HG03571 (cell line): ENCODE results near the gene RNF130.
"Not testable (repeated sequence)": the region's sequence is repeated elsewhere in the genome, so short reads cannot be mapped to it uniquely, and the experiment has no call there.

Experiments
- ATAC-seq: cut with Tn5 transposase; IDR thresholded peaks from one replicate; pipeline ENCODE4 v1.9.1; 2021; ENCODE audit not compliant: unreplicated experiment

Gene RNF130

DNA sequence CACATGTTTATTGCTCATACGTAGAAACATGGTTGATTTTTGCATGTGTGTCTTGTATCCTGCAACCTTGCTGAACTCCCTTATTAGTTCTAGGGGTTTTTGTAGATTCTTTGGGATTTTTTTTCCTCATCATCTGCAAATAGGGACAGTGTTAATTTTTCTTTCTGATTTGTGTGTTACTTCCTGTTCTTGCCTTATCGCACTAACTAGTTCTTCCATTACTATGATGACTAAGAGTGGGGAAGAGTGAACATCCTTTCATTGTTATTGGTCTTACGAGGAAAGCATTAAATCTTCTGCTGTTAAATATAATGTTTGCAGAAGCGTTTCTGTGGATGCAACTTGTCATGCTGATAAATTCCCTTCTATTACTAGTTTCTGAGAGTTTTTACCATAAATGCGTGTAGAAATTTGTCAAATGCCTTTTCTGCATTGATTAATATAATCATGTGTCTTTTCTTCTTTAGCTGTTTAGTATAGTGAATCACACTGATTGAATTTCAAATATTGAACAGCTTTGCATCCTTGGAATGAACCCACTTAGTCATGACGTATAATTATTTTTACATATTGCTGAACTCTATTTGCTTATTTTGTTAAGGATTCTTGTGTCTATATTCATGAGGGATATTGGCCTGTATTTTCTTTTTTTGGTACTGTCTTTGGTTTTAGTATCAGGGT is 32.1 kb upstream of the RNF130 start:
- ATAC-seq, result no peak

DNA sequence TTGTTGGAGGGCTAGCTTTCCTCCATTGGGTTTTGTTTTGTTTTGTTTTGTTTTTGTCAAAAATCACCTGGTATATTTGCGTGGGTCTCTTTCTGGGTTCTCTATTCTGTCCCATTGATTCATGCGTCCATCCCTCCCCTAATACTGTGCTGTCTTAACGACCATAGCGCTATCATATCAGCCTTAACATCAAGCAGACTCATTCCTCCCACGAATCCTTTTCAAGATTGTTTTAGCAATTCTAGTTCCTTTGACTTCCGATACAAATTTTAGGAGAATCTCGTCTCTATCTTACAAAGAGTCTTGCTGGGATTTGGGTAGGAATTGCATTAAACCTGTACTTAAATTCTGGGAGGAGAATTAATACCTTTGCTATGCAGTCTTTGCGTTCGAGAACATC is 31.1 kb upstream of the RNF130 start:
- no peak for ATAC-seq

DNA sequence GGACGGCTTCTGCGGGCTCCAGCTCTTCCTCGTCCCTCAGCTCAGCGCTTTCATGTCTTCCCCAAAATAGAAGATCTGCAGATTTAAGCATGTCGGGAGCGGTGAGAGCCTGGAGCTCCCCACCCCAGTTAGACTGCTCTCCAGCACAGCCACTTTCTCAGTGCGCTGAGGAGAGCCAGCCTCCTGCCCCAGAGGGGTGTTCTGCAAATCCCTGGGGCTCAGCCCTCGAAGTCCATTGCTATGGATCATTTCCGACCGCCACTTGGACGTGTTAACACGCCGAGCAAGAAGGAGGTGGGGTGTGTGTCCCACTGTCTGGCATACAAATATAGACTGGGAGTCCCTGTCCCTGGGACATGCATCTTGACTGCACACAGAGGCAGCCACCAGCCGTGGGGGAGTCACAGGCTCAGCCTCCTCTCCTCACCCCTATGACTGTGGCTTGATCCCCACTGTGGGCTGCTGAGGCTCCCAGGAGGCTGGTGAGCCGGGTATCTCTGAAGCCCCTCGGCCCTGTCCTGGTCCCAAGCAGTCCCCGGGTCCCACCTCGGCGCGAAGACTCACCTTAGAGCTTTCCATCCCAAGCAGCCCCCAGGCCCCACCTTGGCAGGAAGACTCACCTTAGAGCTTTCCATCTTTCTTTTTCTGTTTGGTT is 30.0 kb upstream of the RNF130 start:
- no peak for ATAC-seq

DNA sequence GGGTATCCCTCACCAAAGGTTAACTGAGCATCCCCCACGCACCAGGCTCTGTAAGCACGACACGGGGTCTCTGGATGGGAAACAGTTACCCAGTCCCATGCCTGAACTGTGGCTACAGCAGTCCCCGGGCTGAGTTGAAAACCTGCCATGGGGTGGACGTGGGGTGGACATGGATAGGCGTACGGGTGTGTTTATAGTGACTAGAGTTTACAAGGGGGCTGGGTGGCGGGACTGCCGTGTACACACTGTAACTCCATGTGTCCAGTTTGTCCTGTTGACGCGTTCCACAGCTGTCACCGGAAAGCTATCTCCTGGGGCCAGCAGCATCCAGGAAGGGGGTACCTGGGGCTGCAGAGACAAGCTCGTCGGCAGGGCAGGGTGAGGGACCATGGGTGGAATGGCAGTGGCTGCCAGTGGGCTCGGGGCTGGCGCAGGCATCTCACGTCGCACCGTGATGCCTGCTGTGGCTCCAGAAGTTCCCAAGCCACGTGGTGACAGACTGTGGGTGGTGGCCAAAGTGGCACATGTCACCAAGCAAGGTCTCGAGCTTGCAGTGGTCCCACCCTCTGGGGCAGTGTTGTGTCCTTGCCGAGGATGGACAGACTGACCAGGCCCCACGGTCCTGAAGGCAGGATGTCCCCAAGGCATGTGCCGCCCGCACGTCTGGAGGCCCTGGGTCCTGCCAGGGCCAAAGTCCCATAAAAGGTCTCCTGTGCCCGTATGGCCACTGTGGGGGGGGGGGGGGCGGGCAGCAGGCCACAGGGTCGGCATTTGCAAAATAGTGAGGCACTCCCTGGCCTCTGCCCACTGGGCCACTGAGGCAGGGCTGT is 29.3 kb upstream of the RNF130 start:
- ATAC-seq, result no peak

DNA sequence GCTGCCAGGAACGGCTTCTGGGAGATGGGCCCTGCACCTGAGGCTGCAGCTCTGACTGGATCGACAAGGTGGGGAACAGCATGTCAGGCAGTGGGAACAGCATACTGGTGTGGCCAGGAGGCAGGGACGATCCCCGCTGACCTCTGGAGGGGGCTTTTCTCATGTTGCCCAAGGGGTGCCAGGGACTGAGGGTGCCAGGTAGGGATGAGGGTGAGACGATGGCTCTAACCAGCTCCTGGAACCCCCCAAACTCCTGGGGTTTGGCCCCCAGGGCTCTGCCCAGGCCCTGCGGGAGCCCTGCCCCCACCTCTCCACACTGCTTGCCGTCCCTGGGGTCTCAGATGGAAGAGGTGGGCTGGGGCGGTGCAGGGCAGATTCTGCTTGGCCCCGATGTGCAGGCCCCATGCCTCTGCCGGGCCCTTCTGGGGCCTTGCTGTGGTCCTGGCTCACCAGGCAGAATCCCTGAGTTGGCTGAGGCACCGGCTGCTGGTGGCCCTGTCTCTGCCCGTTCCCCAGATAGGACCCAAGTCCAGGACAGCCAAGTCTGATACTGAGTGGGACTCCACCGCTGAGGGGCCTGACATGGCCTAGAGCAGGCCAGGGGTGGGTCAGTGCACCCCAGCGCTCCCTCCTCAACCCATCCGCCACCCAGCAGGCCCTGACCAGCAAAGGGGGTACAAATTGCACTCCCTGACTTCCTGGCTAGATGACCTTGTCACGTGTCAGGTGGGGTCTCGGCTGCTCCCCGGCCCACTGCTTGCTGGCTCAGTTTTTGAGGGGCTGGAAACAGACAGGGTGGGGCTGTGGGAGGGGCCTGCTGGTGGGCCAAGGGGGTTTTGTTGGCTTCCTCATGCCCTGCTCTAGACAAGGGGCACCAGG is 28.4 kb upstream of the RNF130 start:
- ATAC-seq, result no peak

DNA sequence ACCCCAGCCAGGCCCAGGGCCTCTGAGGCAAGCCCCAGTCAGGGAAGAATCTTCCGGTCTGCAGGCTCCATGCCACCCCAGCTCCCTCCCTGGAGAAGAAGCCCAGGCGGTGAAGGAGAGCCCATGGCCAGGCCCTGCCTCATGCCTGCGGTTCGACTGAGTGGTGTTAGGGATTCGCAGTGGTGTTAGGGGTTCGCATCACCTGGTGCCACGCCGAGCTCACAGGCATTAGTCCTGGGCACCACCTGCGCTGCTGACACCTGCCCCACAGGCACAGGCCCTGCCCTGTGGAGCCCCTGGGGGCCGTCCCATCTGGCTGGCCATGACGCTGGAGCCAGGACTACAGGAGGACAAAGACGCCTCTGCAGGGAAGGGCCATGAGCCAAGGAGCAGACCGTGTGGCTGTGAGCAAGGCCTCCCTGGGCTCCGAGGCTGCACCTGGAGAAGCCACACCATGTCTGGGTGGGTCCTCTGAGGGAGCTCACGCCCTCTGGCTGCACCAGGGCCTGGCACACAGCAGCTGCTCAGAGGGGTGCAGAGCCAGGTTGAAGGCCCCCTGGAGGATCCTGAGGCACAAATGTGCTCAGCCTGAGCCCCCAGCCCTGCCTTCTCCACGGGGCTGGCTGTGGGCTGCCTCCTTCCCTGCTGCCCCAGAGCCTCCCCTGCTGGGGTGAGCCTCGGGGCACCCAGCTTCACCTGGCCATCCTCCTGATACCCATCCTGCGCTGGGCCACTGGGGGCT is 27.6 kb upstream of the RNF130 start:
- ATAC-seq, result no peak

DNA sequence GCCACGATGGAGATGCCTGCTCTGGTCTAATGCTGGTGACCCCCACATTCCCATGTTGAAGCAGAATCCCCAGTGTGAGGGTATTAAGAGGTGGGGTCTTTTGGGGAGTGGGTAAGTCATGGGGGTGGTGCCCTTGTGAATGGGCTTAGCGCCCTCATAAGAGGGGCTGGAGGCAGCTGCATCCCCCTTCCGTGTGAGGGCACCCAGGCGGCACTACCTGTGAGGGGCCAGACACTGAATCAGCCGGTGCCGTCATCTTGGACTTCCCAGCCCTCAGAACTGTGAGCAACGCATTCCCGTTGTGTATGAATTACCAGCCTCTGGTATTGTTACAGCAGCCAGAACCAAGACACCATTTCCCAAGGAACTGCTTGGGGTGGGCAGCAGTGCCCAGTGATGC is 27.0 kb upstream of the RNF130 start:
- ATAC-seq, result no peak

DNA sequence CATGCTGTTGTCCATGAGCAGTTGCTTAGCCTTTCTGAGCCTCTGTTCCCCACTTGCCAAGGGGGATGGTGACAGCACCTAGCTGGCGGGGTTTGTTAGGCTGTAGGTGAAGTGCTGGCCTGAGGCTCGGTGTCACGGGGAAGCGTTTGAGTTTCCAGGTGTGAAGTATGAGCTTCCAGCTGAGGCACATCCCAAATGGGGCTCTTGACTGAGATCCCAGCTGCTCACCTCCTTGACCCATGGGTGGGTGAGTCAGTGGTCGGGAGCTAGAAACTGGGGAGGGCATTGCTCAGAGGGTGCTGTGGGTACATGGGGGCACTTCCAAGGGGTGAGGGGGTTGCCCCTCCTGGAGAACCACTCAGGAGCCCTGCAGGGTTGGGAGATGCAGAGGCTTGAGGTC is 26.4 kb upstream of the RNF130 start:
- ATAC-seq, result no peak

DNA sequence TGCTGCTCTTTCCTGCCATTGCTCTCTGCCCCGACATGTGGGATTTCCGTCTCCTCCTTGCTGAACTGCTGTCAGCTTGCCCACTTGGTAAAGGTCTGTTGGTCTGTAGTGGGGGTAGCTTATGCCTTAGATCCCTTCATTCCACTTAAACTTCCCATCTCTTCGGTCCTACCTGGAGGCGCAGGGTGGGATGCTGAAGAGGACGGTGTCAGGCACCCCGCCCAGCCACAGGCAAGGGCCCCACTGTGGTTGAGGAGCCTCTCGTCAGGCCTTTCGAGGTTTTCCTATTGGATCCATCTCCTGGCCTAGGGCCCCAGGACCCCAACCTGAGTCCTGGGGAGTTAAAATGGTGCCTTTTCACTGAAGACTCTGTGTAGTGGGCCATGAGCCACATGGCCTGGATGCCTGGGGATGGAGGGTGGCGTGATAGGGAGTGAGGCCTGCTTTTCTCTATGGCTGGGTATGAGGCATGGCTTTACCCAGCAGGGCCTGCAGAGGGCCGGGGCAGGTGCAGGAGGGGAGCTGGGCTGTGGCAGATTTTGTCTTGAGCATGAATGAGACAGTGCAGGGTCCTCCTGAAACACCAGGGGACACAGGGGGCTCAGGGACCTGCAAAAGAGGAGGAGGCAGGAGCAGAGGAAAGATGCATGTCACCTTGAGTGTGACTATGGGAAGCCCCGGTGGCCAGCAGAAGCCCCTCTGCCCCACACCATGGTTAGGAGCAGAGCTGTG is 25.8 kb upstream of the RNF130 start:
- ATAC-seq, result no peak

DNA sequence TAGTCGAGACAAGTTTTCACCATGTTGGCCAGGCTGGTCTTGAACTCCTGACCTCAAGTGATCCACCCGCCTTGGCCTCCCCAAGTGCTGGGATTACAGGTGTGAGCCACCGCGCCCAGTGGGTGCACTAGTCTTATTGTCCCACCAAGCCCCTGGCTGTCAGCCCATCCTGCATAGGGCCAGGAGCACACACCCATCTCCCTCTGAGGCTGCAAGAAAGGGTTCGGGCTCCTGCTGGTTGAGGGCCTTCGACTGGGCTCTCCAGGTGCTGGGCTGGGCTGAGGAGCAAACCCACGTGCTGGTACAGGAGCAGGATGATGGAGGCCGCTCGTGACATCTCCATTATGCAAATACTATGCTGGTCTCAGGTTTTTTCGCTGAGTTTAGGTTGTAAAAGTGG is 25.1 kb upstream of the RNF130 start:
- ATAC-seq, result no peak

DNA sequence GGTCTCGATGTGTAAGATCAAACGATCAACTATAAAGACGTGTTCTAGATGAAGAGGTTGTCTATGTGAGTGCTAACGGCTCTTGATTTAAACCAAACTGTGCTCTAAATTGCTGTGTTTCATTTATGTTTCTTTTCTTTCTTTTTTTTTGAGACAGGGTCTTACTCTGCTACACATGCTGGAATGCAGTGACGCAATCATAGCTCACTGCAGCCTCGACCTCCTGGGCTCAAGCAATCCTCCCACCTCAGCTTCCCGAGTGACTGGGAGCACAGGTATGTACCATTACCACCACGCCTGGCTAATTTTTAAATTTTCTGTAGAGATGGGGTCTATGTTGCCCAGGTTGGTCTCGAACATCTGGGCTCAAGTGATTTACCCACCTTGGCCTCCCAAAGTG is 24.0 kb upstream of the RNF130 start:
- ATAC-seq, result no peak

DNA sequence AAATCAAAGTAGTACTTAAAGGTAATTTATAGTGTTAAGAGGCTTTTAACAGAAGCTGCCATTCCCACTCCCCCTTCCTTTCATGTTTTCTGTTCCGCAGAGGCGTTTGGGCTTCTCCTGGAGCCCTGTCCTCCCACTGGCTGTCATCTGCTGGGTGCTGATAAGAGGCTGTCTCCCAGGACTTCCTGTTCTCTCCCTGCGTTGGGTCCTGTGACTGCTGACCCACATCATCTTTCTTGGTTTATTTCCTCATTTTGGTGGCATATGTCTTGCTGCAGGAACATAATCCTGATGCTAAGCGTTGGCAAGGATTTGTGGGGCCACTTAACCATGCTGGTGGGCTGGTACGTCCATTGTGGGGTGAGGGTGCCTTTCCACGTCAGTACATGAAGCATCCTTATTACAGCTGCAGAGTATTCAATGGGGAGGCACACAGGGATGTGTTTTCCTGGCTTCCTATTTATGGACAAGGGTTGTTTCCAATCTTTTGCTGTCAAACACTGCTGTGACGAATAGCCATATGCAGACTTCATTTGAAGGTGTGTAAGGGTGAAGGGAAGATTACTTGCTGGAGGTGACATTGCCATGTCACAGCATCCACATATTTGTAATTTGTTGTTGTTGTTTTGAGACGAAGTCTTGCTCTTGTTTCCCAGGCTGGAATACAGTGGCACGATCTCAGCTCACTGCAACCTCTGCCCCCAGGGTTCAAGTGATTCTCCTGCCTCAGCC is 22.3 kb upstream of the RNF130 start:
- no peak for ATAC-seq

DNA sequence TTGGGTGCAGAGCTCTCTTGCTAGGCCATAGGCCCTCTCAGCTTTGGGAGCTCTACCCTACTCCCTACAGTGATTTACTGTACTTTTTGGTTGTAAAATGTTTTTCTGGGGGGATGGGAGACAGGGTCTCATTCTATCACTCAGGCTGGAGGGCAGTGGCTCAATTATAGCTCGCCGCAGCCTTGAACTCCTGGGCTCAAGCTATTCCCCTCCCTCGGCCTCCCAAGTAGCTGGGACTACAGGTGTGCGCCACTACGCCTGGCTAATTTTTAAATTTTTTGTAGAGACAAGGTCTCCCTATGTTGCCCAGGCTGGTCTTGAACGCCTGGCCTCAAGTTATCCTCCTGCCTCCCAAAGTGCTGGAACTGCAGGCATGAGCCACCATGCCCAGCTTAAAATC is 21.7 kb upstream of the RNF130 start:
- ATAC-seq, result no peak

DNA sequence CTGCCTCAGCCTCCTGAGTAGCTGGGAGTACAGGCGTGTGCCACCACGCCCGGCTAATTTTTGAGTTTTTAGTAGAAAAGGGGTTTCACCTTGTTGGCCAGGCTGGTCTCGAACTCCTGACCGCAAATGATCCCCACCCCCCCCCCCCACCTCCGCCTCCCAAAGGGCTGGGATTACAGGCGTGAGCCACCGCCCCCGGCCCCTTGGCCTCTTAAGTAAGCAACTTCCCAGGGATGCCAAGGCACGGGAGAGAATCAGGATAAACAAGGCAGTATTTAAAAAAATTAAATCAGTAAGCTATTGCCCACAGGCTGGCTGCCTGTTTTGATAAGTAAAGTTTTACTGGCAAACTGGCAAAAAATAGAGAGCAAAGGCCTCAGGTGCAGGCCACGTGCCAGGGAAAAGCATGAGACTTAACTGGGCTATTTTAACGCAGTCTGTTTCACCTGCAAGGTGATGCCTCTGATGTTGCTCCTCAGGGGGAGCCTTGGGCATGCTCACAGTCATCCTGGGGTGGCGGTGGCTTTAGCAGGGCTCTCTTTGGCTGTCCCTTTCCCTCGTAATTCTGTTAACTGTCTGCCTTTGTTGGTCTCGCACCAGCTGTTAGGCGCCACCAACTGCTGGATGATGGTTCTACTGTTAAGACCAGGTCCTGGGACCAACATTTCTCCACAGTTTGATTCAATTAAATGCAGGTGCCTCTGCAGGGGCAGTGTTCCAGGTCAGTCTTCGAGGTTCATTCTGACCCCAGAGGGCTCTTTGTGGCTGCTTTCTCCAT is 19.4 kb upstream of the RNF130 start:
- no peak for ATAC-seq

DNA sequence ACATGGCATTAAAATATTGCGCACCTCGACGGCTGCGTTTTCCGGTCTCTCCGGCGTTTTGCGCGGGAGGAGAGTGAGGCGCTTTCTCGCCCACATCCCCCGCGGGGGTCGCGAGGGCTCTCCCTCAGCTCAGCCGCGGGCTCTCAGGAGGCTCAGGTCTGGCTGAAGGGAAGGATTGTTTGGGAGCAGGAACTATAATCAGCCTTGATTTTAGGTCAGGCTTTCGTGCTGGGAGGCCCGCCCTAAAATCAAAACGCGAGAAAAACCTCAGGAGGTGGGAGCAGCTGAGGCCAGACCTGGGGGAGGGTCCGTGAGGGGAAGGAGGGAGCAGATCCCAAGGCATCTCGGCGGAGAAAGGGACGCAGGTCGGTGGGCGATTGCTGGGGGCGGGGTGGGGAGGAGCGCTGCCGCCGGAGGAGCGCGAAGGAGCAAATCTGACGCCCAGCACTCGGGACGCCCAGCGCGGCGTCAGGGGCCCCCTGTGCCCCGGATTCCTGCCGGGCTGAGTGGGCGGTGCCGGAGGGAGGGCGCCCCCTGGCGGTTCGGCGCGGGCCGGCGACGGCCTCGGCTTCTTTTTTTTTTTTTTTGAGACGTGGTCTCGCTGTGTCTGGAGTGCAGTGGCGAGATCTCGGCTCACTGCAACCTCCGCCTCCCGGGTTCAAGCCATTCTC is 18.7 kb upstream of the RNF130 start:
- ATAC-seq, result no peak

DNA sequence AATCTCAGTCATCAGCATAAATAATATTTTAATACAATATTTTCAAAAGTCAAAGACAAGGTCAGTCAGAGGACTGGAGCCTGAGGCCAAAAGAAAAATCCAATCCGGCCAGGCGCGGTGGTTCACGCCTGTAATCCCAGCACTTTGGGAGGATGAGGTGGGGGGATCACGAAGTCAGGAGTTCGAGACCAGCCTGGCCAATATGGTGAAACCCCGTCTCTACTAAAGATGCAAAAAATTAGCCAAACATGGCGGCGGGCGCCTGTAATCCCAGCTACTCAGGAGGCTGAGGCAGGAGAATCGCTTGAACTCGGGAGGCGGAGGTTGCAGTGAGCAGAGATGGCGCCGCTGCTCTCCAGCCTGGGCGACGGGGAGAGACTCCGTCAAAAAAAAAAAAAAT is 18.1 kb upstream of the RNF130 start:
- ATAC-seq, result not testable (repeated sequence)

DNA sequence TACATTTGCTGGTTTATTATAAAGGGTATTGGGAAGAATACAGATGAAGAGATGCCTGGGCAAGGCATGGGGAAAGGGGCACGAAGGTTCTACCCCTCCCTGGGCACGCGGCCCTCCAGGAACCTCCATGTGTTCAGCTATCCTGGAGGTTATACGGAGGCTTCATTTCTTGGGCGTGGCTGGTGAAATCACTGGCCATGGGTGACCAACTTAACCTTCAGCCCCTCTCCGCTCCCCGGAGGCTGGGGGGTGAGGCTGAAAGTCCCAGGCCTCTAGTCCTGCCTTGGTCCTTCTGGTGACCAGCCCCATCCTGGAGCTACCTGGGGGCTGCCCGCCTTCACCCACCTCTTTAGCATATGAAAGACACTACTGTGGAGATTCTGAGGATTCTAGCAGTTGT is 17.0 kb upstream of the RNF130 start:
- ATAC-seq, result no peak
